ENCODE results near the gene VCX2. TPM values are rescaled to one million over a fixed set of nuclear protein-coding genes. Genes with fewer than 3 reads are reported as not detected.
"Not testable (repeated sequence)": the region's sequence is repeated elsewhere in the genome, so short reads cannot be mapped to it uniquely, and the experiment has no call there.

The VCX2 gene
- polyA plus RNA-seq (ENCODE audit: insufficient read length in 10 of 10): not detected
- long read RNA-seq, donor 1: 0 reads
- long read RNA-seq, donor 2: 0 reads
- long read RNA-seq, donor 3: 0 reads
- long read RNA-seq, donor 4: 0 reads
- long read RNA-seq, donor 5: 0 reads
- long read RNA-seq, donor 6: 0 reads
- long read RNA-seq, donor 7: 0 reads
- long read RNA-seq, donor 8: 0 reads
- long read RNA-seq, donor 9: 0 reads

- not testable (repeated sequence) for DNase-seq
Measured at GRCh38 chrX:8171169-8171568, at the start of gene VCX2. Gene VCX2 (minus strand): TSS chrX:8171267. CDS start chrX:8170643, 624 bp downstream.

- no peak for DNase-seq
Measured at GRCh38 chrX:8204943-8205342, 33.9 kb upstream of the VCX2 start.

GRCh38 chrX:8204169-8204935 lies 33.3 kb upstream of the VCX2 start:
- no peak for DNase-seq

- DNase-seq: peak in 1 of 3 donors; percentile 4
Measured at GRCh38 chrX:8201896-8202331, 30.8 kb upstream of the VCX2 start.

GRCh38 chrX:8196776-8197175 lies 25.7 kb upstream of the VCX2 start:
- DNase-seq: no peak

DNA sequence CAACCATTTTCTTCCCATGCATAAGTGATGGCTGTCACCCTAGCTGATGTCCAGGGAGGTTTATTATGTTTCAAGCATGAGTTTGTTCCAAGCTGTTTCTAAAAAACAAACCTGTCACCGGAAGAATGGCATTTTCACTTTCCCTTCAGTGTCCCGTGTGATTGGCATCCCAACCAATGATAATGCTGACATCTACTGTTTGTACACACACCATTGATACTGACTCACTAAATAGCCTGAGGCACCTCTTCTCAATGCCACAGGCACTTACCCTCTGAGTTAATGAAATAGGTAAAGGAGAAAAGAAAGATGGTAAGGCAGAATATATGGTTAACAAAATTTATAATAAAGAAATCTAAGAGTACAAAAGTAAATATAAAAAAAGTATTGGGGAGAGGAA lies 23.1 kb upstream of the VCX2 start:
- DNase-seq: no peak

- no peak for DNase-seq
Measured at GRCh38 chrX:8192276-8192675, 21.2 kb upstream of the VCX2 start.

GRCh38 chrX:8191022-8191421 lies 20.0 kb upstream of the VCX2 start:
- DNase-seq: no peak

- no peak for DNase-seq
Measured at GRCh38 chrX:8190341-8190830, 19.3 kb upstream of the VCX2 start.

DNA sequence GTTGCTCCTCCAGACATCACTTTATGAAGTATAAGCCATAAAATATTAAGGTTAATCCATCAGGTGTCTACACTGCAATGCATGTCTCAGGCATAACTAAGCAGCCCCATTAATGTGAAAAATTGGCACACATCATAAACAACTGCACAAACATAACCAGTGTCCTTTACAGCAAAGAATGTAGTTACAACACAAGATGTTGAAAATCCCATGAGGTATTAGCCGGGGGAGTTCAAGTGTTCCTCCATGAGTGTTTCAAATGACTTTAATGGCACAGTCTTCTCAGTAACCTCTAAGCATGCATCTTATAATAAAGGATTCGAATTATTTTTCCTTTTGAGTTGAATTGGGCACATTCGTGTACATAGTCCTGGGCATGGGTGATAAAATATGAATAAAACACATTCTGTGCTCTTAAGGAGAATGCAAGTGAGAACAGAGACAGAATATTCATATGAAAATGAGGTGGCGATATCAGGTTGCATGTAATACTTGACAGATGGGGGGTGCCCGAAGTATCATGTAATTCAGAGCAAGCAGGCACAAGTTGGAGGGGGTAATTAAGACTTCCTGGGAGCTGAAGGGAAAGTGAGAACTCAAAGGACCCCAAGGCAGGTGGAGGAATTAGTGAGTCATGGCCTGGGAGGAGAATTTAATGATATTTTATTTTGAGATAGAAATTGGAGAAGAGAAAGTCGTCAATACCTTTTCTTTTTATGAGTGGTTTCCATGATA lies 18.2 kb upstream of the VCX2 start:
- no peak for DNase-seq

- DNase-seq: no peak
Measured at GRCh38 chrX:8183346-8183745, 12.3 kb upstream of the VCX2 start.

DNA sequence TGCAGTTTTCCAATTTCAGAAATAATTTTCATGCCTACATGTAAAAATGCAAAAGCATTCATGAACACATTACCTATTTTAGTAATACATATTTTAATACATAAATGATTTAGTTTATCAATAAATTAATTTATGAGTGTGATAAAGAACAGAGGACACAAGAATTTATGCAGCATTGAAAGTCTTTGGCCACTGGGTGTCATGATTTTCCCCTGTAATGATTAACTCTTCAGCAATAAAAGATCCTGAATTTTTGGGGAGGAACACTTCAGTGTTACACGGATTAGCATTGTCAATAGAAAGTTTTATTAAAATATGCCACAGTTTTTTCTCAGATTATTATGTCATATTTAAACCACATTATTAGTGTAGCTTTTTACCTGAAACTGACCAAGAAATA lies 8.6 kb upstream of the VCX2 start:
- peak in 2 of 3 donors; percentile 19 to 29 for DNase-seq

GRCh38 chrX:8154011-8154410 lies 17.1 kb downstream of the VCX2 start:
- not testable (repeated sequence) for DNase-seq

GRCh38 chrX:8147226-8147625 lies 23.8 kb downstream of the VCX2 start:
- DNase-seq: no peak

GRCh38 chrX:8144925-8145324 lies 26.1 kb downstream of the VCX2 start:
- DNase-seq: no peak

GRCh38 chrX:8141896-8142295 lies 29.2 kb downstream of the VCX2 start:
- DNase-seq: no peak

- no peak for DNase-seq
Measured at GRCh38 chrX:8140986-8141744, 29.9 kb downstream of the VCX2 start.

GRCh38 chrX:8139716-8140115 lies 31.4 kb downstream of the VCX2 start:
- DNase-seq: peak in 2 of 3 donors; percentile 9 to 14

GRCh38 chrX:8138252-8138651 lies 32.8 kb downstream of the VCX2 start:
- DNase-seq: no peak

GRCh38 chrX:8126648-8127047 lies 44.4 kb downstream of the VCX2 start:
- no peak for DNase-seq

DNA sequence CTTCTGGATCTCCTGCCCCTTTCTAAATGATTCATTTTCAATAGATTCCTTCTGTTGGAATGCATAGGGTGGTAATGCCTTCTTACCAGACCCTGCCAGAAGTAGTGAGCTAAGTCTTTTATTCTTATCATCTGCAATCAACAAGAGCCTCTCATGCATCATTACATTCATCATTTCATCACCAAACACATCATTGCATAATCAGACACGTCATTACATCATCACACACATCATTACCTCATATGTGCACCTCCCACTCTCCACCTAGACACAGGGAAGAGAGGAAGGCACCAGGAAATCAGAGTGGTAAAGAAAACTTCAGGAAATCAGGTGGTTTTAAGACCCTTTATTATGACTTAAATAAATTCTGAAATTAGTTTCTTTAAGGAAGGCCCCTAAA lies 45.0 kb downstream of the VCX2 start:
- no peak for DNase-seq

DNA sequence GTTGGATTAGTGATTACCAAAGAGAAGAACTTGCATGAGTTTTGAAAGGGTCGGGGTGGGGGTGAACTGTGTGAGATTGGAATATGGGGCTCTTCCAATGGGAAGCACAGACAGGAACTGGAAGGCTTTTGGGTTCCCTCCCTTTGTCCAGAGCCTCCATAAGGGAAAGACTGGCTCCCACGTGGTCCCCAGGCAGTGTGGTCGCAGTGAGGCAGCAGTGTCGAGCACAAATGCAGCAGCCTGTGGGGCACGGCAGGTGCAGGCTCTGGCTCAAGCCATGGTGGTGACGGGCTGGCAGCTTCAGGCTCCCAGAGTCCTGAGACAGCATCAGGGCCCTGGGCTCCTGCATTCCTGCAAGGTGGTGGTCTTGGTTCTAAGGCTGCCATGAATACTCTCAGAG lies 45.5 kb downstream of the VCX2 start:
- DNase-seq: no peak

All from muscle of back (tissue), 13 donors.